Heart left ventricle (tissue), 16 donors: ENCODE results near the gene TMEM255A. TPM values are rescaled to one million over a fixed set of nuclear protein-coding genes. Genes with fewer than 3 reads are reported as not detected.
A peak's percentile ranks its signal among the peaks of the same experiment; 100 is the strongest.

Experiments
- ATAC-seq, 4 donors: fragments of 200-7000 bp; cut with Tn5 transposase; one replicate each; pipeline ENCODE4 v1.9.1; 2020 to 2022; ENCODE audit warnings: moderate library complexity in 4 of 4, mild to moderate bottlenecking in 3 of 4, moderate number of reproducible peaks in 1 of 4
- DNase-seq, 5 donors: peaks; one replicate each; pipeline ENCODE4 v3.0.0-alpha.2; 2020
- H3K27ac ChIP-seq, 12 donors: fragments of 200-600 bp; sonication (generic) in 4 of 12; one replicate each; pipeline versions ENCODE4 v1.5.0 to v1.8.0; 2016 to 2022; ENCODE audit warnings: mild to moderate bottlenecking in 2 of 12
- H3K27me3 ChIP-seq, 9 donors: fragments of 200-600 bp; sonication (generic) in 2 of 9; one replicate each; pipeline versions ENCODE4 v1.5.1 to v1.8.0; 2016 to 2022; ENCODE audit warnings: mild to moderate bottlenecking in 3 of 9
- H3K36me3 ChIP-seq, 9 donors: fragments of 200-600 bp; sonication (generic) in 2 of 9; one replicate each; pipeline versions ENCODE4 v1.5.0 to v1.8.0; 2018 to 2022; ENCODE audit warnings: mild to moderate bottlenecking in 2 of 9
- H3K4me1 ChIP-seq, 12 donors: fragments of 200-600 bp; sonication (generic) in 4 of 12; one replicate each; pipeline versions ENCODE4 v1.5.0 to v1.8.0; 2016 to 2022; ENCODE audit warnings: mild to moderate bottlenecking in 3 of 12
- H3K4me3 ChIP-seq, 12 donors: fragments of 200-600 bp; sonication (generic) in 4 of 12; one replicate each; pipeline versions ENCODE4 v1.5.0 to v1.8.0; 2017 to 2022; ENCODE audit warnings: mild to moderate bottlenecking in 9 of 12, moderate library complexity in 4 of 12
- H3K9me3 ChIP-seq, 12 donors: fragments of 200-600 bp; sonication (generic) in 4 of 12; one replicate each; pipeline versions ENCODE4 v1.5.0 to v1.8.0; 2016 to 2022; ENCODE audit warnings: mild to moderate bottlenecking in 1 of 12
- POLR2A ChIP-seq, 2 donors: fragments of 450-650 bp; IDR thresholded peaks; one replicate each; pipeline ENCODE4 v1.6.1; 2017; ENCODE audit warnings: antibody characterized with exemption in 2 of 2, mild to moderate bottlenecking in 2 of 2, moderate library complexity in 2 of 2
- WGBS, 4 donors: extraction: QIAGEN DNeasy Blood & Tissue Kit in 2 of 4; methylation state at CpG; one replicate each; pipeline versions ENCODE4 v1.1.5 to v1.1.7; 2013 to 2018; 5-methylcytosine and 5-hydroxymethylcytosine counted together
- intact Hi-C, 10 donors: fragments of 100-400 bp; cut with DNase I; formaldehyde crosslinking; loops; one replicate each; pipeline versions ENCODE4 v1.11.1 to v1.14.2; 2022
- polyA plus RNA-seq, 2 donors: library from polyadenylated mRNA; stranded (reverse); fragments of 200-250 nt; gene quantifications; one replicate each; pipeline ENCODE4 v1.2.3, GENCODE V29; 2013
- total RNA-seq, 9 donors: library from RNA; depleted of rRNA in 2 of 9; stranded (reverse); fragments of >200 nt in 2 of 9; fragmentation: NEBNext Ultra II Directional in 3 of 9; extraction: Animal tissue kit (Norgen Biotek cat#: 25700) in 3 of 9; gene quantifications; one replicate each; pipeline versions ENCODE4 v1.1.0 to v1.2.4, GENCODE V29; 2016 to 2023
- TF ChIP-seq, protein P1 (sequence below), 12 donors: fragments of 200-600 bp; sonication (generic) in 4 of 12; IDR thresholded peaks; one replicate each; pipeline versions ENCODE4 v1.5.0 to v1.8.0; 2018 to 2022; ENCODE audit warnings: antibody characterized with exemption in 12 of 12, mild to moderate bottlenecking in 5 of 12
- donor health status: ischemic (EF 13 %, LVEDD 7.1; RV severe dilation, severe dysfunction).
- donor health status: healthy with polysubstance abuse.
- donor health status: DM: no; HTN: yes; CAD: no.
- donor health status: DM: no; HTN: no; CAD: no.
- donor health status: ischemic (EF 25% LVEDD 6.9; RV normal size, moderate dysfunction).
- donor health status: ischemic (EF 25% LVEDD 5.7; RV mildly dilated, moderate dysfunction).
- donor health status: healthy.
- donor health status: DM: yes; HTN: yes; CAD: no.
- donor health status: ischemic (EF 35%, LVEDD 5.7; RV mildly dilated, moderate dysfunction).
- donor health status: nonischemic (EF 11% LVEDD 7.7; RV severe dilation, severe dysfunction).
- donor health status: DM: yes; HTN: yes; CAD: no.
- donor health status: PGD.
- donor health status: ischemic (EF 29% LVEDD 5.4; RV normal size, mild dysfunction).
- donor health status: nonischemic (EF 23%, LVEDD 6.1; RV moderate dilation, normal function).

Gene TMEM255A
- total and polyA plus RNA-seq, 11 donors = 0.04 to 2.4 (median 0.28) TPM

DNA sequence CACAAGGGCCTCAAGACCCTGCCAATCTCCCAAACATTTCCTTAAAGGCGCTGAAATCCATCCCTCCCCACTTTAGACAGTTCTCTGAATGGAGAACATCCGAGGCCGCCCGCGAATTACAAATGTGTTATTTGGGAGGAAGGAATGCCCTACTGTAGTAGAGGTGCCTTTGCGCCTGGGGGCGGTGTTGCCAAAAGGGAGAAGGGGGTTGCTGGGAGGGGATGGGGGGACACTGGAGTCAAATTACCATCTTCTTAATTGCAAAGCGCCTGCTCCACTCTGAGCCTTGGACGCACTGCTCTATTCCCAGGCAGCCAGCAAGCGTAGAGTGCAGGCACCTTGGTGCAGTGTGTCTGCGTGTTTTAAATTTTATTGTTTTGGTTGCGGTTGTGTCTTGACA is 2.7 kb downstream of the TMEM255A start:
- no peak overlapping the region for H3K27ac ChIP-seq
- no peaks in the 10 kb centered on the region for H3K36me3 ChIP-seq
- WGBS, 4 donors = 12 to 34% (median 19%) methylated on average over 10 to 12 of the region's 12 CpGs
- peak overlapping the region in 3 of 12 donors; percentile 44 to 49 (median 48) for H3K4me3 ChIP-seq
- TF ChIP-seq, protein P1, sequence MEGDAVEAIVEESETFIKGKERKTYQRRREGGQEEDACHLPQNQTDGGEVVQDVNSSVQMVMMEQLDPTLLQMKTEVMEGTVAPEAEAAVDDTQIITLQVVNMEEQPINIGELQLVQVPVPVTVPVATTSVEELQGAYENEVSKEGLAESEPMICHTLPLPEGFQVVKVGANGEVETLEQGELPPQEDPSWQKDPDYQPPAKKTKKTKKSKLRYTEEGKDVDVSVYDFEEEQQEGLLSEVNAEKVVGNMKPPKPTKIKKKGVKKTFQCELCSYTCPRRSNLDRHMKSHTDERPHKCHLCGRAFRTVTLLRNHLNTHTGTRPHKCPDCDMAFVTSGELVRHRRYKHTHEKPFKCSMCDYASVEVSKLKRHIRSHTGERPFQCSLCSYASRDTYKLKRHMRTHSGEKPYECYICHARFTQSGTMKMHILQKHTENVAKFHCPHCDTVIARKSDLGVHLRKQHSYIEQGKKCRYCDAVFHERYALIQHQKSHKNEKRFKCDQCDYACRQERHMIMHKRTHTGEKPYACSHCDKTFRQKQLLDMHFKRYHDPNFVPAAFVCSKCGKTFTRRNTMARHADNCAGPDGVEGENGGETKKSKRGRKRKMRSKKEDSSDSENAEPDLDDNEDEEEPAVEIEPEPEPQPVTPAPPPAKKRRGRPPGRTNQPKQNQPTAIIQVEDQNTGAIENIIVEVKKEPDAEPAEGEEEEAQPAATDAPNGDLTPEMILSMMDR (IDR thresholded peaks at IDR 0.05) = peak in 1 of 12 donors; percentile 8
- no peak for TF ChIP-seq POLR2A (IDR thresholded peaks at IDR 0.05)
- intact Hi-C loops = loop anchor here in 4 of 10 donors (5.0 to 10.0 kb wide), 3 partner anchors 54 to 64 kb away; partner anchors contain the start of gene ZBTB33 (in 3 of the 4)
- DNase-seq (no peak), ATAC-seq (peak in 1 of 4 donors; percentile 13)
- peaks cover 0 to 22% (median 9%) of the 10 kb centered on the region in 12 donors for H3K4me1 ChIP-seq
- no peaks in the 10 kb centered on the region for H3K9me3 ChIP-seq
- peaks cover 0 to 68% (median 8%) of the 10 kb centered on the region in 9 donors for H3K27me3 ChIP-seq

DNA sequence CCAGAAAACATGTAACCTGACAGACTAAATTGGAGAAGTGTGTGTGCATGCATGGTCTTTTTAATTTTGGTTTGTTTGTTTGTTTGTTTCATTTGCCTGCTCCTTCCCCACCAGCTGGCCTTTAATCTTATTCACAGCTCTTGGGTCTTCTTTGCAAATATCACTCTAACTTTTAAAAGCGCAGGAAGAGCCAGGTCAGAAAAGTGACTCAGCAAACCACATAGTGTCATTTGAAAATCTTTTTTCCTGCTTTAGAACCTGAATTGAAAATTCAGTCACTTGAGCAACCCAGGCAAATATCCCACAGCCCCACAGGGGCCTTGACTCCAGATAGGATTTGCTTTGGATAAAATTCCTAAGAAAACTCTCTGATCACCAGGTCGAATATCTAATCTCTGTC is 4.6 kb downstream of the TMEM255A start:
- WGBS, 4 donors = 61 to 74% (median 70%) methylated on average over 2 of the region's 2 CpGs
- DNase-seq (no peak), ATAC-seq (no peak)
- no peak overlapping the region for H3K4me3 ChIP-seq
- no peak overlapping the region for H3K27ac ChIP-seq
- H3K36me3 ChIP-seq = no peaks in the 10 kb centered on the region
- no peak for TF ChIP-seq POLR2A (IDR thresholded peaks at IDR 0.05)
- TF ChIP-seq, protein P1 (IDR thresholded peaks at IDR 0.05) = no peak
- H3K27me3 ChIP-seq = peaks cover 0 to 63% (median 8%) of the 10 kb centered on the region in 9 donors
- no peaks in the 10 kb centered on the region for H3K9me3 ChIP-seq
- peaks cover 0 to 26% (median 9%) of the 10 kb centered on the region in 12 donors for H3K4me1 ChIP-seq
- intact Hi-C loops = loop anchor here in 4 of 10 donors (5.0 to 10.0 kb wide), 3 partner anchors 52 to 62 kb away; partner anchors contain the start of gene ZBTB33 (in 3 of the 4)

DNA sequence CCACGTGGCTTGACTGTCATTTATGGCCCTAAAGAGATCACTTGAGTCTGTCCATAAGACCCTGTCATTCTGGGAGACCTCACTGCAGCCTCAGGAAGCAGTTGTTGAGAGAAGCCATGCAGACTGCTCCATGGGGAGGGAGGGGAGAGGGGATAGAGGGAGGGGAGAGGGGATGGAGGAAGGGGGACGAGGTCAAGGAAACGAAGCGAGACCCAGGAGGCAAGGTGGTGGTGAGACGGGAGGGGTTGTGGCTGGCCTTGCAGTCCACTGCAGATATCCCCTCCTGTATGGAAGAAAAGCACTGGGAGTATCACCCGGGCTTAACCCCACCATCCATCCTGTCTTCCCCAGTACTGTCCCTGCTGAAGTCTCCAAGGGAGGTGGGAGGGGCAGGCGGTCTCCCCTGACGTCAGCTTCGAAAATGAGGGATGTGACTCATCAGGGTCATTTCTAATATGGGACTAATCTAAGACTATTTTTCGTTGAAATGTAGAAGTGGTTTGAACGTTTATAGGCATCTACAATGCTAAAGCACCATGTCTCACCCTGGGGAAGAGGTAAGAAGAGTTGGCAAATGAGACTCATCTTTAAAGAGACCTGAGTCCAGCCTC is 5.6 kb downstream of the TMEM255A start:
- no peak for TF ChIP-seq POLR2A (IDR thresholded peaks at IDR 0.05)
- TF ChIP-seq, protein P1 (IDR thresholded peaks at IDR 0.05) = no peak
- Histone ChIP-seq H3K9me3 (no peaks in the 10 kb centered on the region), H3K4me3 (no peak overlapping the region), H3K27me3 (peaks cover 0 to 53% (median 4%) of the 10 kb centered on the region in 9 donors), H3K4me1 (peaks cover 0 to 21% (median 9%) of the 10 kb centered on the region in 12 donors), H3K36me3 (no peaks in the 10 kb centered on the region), H3K27ac (no peak overlapping the region)
- no peak for DNase-seq
- intact Hi-C loops = loop anchor here in 4 of 10 donors (5.0 to 10.0 kb wide), 3 partner anchors 51 to 61 kb away; partner anchors contain the start of gene ZBTB33 (in 3 of the 4)
- no peak for ATAC-seq
- 27 to 39% (median 35%) methylated on average over 11 of the region's 11 CpGs for WGBS, 4 donors

DNA sequence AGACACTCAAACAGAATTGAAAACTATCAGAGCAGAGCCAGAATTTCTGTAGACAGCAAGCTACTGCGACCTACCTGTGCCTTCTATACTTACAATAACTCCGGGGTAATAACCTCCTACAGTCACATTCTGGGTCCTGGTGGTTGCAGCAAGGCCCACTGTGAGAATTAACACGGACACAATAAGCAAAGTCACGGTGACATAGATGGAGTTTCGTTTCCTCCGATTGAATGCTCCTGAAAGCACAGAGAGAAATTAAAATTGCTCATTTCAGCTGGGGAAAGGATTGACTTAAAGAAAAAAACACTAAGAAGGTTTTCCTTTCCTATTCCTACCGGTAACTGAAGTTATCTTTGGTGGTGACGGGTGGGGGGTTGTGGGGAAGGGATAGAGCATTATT is 7.0 kb downstream of the TMEM255A start:
- H3K9me3 ChIP-seq = no peaks in the 10 kb centered on the region
- H3K27me3 ChIP-seq = peaks cover 0 to 40% (median 0%) of the 10 kb centered on the region in 9 donors
- no peak for ATAC-seq
- no peak overlapping the region for H3K27ac ChIP-seq
- H3K4me3 ChIP-seq = no peak overlapping the region
- no peaks in the 10 kb centered on the region for H3K36me3 ChIP-seq
- no peak for DNase-seq
- intact Hi-C loops = loop anchor here in 4 of 10 donors (5.0 to 10.0 kb wide), 3 partner anchors 49 to 59 kb away; partner anchors contain the start of gene ZBTB33 (in 3 of the 4)
- whole genome bisulfite sequencing, 4 donors = 63 to 88% (median 77%) methylated on average over 8 of the region's 8 CpGs
- H3K4me1 ChIP-seq = peaks cover 0 to 12% (median 0%) of the 10 kb centered on the region in 12 donors
- TF ChIP-seq POLR2A (IDR thresholded peaks at IDR 0.05) = no peak
- TF ChIP-seq, protein P1 (IDR thresholded peaks at IDR 0.05) = no peak
